GM19467 (cell line): ENCODE measurements around the gene CMTM1.
"Not testable (repeated sequence)": the region's sequence is repeated elsewhere in the genome, so short reads cannot be mapped to it uniquely, and the experiment has no call there.

Source experiments
- ATAC-seq: cut with Tn5 transposase; IDR thresholded peaks from one replicate; pipeline ENCODE4 v1.9.1; 2021; ENCODE audit warnings: mild to moderate bottlenecking, moderate library complexity; ENCODE audit not compliant: unreplicated experiment

CMTM1 gene

GRCh38 chr16:66588981-66589713, 22.9 kb downstream of the CMTM1 start:
- peak; percentile 71 for ATAC-seq

GRCh38 chr16:66590322-66590721, 24.1 kb downstream of the CMTM1 start:
- ATAC-seq = no peak

- no peak for ATAC-seq
These were observed 24.8 kb downstream of the CMTM1 start for GRCh38 chr16:66591018-66591417.

- no peak for ATAC-seq
These were observed 26.0 kb downstream of the CMTM1 start for GRCh38 chr16:66592241-66592640.

- ATAC-seq = no peak
These were observed 26.6 kb downstream of the CMTM1 start for GRCh38 chr16:66592814-66593213.

GRCh38 chr16:66594739-66595138, 28.5 kb downstream of the CMTM1 start:
- no peak for ATAC-seq

DNA sequence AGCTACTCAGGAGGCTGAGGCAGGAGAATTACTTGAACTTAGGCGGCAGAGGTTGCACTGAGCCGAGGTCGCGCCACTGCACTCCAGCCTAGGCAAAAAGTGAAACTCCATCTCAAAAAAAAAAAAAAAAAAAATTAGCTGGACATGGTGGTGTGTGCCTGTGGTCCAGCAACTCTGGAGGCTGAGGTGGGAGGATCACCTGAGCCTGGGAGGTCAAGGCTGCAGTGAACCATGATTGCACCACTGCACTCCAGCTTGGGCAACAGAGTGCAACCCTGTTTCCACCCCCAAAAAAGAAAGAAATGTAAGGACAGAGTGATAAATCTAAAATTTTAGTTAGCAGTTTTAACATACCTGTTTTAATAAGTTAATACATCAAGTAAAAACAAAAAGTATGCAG, 30.3 kb downstream of the CMTM1 start:
- ATAC-seq = not testable (repeated sequence)

GRCh38 chr16:66596986-66597848, 31.0 kb downstream of the CMTM1 start:
- ATAC-seq = no peak

- no peak for ATAC-seq
These were observed 31.9 kb downstream of the CMTM1 start for GRCh38 chr16:66598111-66598510.

DNA sequence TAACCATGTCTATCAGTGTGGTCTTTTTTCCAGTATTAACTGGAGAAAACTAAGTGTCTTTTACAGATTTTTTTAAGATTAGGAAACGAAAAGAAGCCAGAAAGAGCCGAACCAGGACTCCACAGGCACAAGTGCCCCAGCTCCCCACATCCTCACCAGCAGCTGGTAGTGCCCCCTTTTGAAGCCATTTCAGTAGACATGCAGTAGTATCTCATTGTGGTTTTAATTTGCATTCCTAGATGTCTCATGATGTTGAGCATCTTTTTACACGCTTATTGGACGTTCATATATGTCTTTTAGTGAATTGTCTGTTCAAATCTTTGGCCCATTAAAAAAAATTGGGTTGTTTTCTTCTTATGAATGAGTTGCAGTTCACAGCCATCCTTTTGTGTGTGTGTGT, 33.5 kb downstream of the CMTM1 start:
- ATAC-seq = no peak

DNA sequence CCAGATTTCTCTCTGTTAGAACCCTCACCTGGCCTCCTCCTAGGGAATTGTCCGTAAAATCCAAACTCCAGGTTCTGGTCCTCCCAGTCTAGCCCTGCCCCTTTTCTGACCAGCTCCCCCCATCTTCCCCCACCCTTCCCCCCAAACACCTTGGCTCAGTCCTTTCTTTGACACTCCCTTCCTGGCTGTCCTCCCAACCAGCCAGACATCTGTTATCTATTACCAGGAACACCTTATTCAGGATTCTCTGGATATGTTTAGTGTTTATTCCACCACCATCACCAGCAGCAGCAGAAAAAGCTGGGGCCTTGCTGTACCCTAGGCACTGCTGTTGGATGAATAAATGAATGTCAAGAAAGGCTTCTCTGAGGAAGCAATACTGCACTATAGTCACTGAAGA, 34.2 kb downstream of the CMTM1 start:
- ATAC-seq = no peak

DNA sequence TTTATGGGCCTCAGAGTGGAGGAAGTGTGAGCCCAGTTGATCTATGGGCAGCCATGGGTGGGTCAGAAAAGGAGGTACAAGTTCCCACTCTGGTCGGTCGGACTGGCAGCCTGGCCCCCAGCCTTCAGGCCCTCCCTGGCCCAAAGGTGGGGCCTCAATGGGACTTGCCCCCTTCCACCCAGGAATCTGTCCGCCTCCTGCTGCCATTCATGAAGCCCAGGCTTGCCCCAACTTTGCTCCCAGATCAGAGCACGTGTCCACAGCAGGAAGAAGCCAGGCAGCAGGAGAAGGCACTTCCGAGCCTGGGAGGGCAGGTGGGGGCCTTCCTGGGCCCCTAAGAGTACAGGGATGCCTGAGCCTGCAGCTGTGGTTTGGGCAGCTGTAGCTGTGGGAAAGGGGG, 35.2 kb downstream of the CMTM1 start:
- no peak for ATAC-seq

DNA sequence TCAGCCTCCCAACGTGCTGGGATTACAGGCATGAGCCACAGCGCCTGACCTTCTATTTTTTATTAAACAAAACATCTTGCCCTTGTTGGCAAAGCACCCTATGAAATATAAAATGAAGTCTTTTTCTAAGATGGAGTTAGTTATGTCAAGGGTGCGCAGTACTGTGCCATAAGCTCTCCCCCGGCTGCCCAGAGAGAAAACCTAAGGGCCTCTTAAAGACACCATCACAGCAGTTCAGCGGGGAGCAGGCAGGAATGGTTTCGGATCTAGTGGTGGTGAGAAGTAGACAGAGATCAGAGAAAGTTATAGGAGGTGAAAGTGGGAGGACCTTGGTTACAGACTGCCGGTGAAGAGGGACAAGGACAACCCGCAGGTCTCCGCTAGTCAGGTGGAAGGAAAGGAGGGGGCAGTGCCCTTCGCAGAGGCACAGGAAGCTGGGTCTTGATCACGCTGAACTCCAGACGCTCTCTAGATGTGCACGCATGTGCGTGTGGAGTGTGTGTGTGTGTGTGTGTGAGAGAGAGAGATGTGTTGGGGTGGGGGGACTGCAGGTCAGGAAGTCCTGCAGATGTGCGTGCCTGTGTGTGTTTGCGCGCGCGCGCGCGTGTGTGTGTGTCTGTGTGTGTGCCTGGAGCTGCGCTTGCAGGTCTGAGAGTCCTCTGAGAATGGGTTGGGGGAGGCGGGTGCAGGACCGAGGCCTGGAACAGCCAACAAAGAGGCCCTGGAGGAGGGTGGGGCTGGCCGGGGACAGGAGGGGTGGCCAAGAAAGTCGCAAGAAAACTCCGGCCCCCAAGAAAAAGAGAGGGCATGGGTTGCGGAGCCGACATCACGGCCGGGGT, 37.5 kb downstream of the CMTM1 start:
- ATAC-seq = no peak

- peak; percentile 38 for ATAC-seq
These were observed 38.3 kb downstream of the CMTM1 start, which contains the start of gene CMTM3 for GRCh38 chr16:66604376-66605176. Gene CMTM3, plus strand, starts transcription at chr16:66604704. Its CDS starts 102 bp downstream, at chr16:66604806.

DNA sequence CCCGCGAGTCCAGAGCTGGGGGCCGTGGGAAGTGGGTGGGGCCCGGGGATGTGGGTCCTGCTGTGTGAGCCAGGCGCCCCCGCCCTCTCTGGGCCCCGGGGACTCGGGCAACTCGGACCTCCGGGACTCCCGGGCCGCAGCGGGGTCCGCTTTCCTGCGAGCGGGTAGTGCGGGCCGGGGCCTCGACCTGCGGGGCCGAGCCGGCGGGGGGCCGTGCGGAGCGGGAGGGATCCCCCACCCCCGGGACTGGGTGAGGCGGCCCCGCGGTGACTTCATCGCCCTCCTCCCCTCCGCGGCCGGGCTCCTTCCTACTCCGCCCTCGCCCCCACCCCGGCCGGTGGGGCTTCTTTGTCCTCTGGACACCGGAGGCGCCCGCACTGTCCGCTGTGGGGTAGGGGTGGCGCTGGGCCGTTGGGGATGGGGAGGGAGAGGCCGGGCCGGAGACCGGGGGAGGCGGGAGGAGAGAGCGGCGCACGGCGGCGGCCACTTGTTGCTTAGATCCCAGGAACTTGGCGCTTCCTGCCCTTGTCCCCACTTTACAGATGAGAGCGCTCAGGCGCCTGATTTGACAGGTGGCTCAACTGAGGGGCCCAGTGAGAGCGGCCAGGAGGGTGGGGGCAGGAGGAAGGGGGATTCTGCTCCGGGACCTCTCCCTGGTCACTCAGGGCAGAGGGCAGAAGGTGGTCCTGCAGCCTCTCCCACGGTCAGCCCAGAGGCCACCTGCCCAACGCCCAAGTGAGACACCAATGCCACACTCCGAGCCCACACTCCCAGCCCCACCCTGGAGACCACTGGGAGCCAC, 39.1 kb downstream of the CMTM1 start:
- ATAC-seq = peak; percentile 3

- ATAC-seq = peak; percentile 45
These were observed 39.9 kb downstream of the CMTM1 start for GRCh38 chr16:66605979-66606751.

GRCh38 chr16:66608241-66609138, 42.3 kb downstream of the CMTM1 start:
- no peak for ATAC-seq

- ATAC-seq = no peak
These were observed 42.9 kb downstream of the CMTM1 start for GRCh38 chr16:66609139-66609510.
